Measurements from ENCODE around the gene ZBTB25.
A peak's percentile ranks its signal among the peaks of the same experiment; 100 is the strongest.

ZBTB25 gene

GRCh38 chr14:64475585-64476273 lies 27.9 kb downstream of the ZBTB25 start:
- WGBS (ENCODE audit: insufficient coverage, insufficient read length): no CpG with 5 or more reads among the region's 8 CpGs

GRCh38 chr14:64474698-64475097 lies 28.9 kb downstream of the ZBTB25 start:
- H3K27me3 ChIP-seq (ENCODE audit: control insufficient read depth, insufficient read depth, low read length): no peaks in the 10 kb centered on the region
- no CpG with 5 or more reads among the region's 4 CpGs for WGBS (ENCODE audit: insufficient coverage, insufficient read length)
- no peak overlapping the region for H3K4me3 ChIP-seq (ENCODE audit: low read length)
- no peaks in the 10 kb centered on the region for H3K36me3 ChIP-seq (ENCODE audit: control insufficient read depth, insufficient read depth, low read length)
- DNase-seq (ENCODE audit: low read depth, low spot score): no peak
- H3K27ac ChIP-seq (ENCODE audit: low read length): no peak overlapping the region
- H3K9me3 ChIP-seq (ENCODE audit: control insufficient read depth, insufficient read depth, low read length): no peaks in the 10 kb centered on the region
- H3K4me1 ChIP-seq (ENCODE audit: control insufficient read depth, insufficient read depth, low read length): no peaks in the 10 kb centered on the region

More at GRCh38 chr14:64475585-64476273, 27.9 kb downstream of the ZBTB25 start:
- H3K36me3 ChIP-seq (ENCODE audit: control insufficient read depth, insufficient read depth, low read length): no peaks in the 10 kb centered on the region
- no peaks in the 10 kb centered on the region for H3K4me1 ChIP-seq (ENCODE audit: control insufficient read depth, insufficient read depth, low read length)
- H3K27ac ChIP-seq (ENCODE audit: low read length): no peak overlapping the region
- H3K9me3 ChIP-seq (ENCODE audit: control insufficient read depth, insufficient read depth, low read length): no peaks in the 10 kb centered on the region
- no peak for DNase-seq (ENCODE audit: low read depth, low spot score)
- no peaks in the 10 kb centered on the region for H3K27me3 ChIP-seq (ENCODE audit: control insufficient read depth, insufficient read depth, low read length)
- no peak overlapping the region for H3K4me3 ChIP-seq (ENCODE audit: low read length)

GRCh38 chr14:64474041-64474440 lies 29.6 kb downstream of the ZBTB25 start:
- no CpG with 5 or more reads among the region's 2 CpGs for WGBS (ENCODE audit: insufficient coverage, insufficient read length)
- DNase-seq (ENCODE audit: low read depth, low spot score): no peak
- no peak overlapping the region for H3K4me3 ChIP-seq (ENCODE audit: low read length)
- no peaks in the 10 kb centered on the region for H3K9me3 ChIP-seq (ENCODE audit: control insufficient read depth, insufficient read depth, low read length)
- no peaks in the 10 kb centered on the region for H3K4me1 ChIP-seq (ENCODE audit: control insufficient read depth, insufficient read depth, low read length)
- H3K36me3 ChIP-seq (ENCODE audit: control insufficient read depth, insufficient read depth, low read length): no peaks in the 10 kb centered on the region
- no peaks in the 10 kb centered on the region for H3K27me3 ChIP-seq (ENCODE audit: control insufficient read depth, insufficient read depth, low read length)
- H3K27ac ChIP-seq (ENCODE audit: low read length): no peak overlapping the region

GRCh38 chr14:64468451-64468850 lies 35.2 kb downstream of the ZBTB25 start:
- WGBS (ENCODE audit: insufficient coverage, insufficient read length): no CpG with 5 or more reads among the region's 3 CpGs
- 0 out of 2 replicates have a peak, but pooled peaks cover 1% of the 10 kb centered on the region for H3K4me1 ChIP-seq (ENCODE audit: control insufficient read depth, insufficient read depth, low read length)
- DNase-seq (ENCODE audit: low read depth, low spot score): no peak
- no peak overlapping the region for H3K27ac ChIP-seq (ENCODE audit: low read length)
- H3K27me3 ChIP-seq (ENCODE audit: control insufficient read depth, insufficient read depth, low read length): no peaks in the 10 kb centered on the region
- no peaks in the 10 kb centered on the region for H3K36me3 ChIP-seq (ENCODE audit: control insufficient read depth, insufficient read depth, low read length)
- no peaks in the 10 kb centered on the region for H3K9me3 ChIP-seq (ENCODE audit: control insufficient read depth, insufficient read depth, low read length)
- no peak overlapping the region for H3K4me3 ChIP-seq (ENCODE audit: low read length)

- Histone ChIP-seq H3K36me3 (ENCODE audit: control insufficient read depth, insufficient read depth, low read length) (no peaks in the 10 kb centered on the region; the same call in 1 of the 2 replicates), H3K27ac (ENCODE audit: low read length) (no peak overlapping the region), H3K9me3 (ENCODE audit: control insufficient read depth, insufficient read depth, low read length) (no peaks in the 10 kb centered on the region), H3K27me3 (ENCODE audit: control insufficient read depth, insufficient read depth, low read length) (no peaks in the 10 kb centered on the region), H3K4me3 (ENCODE audit: low read length) (no peak overlapping the region), H3K4me1 (ENCODE audit: control insufficient read depth, insufficient read depth, low read length) (0 out of 2 replicates have a peak, but pooled peaks cover 1% of the 10 kb centered on the region)
- DNase-seq (ENCODE audit: low read depth, low spot score): no peak
These were observed 36.1 kb downstream of the ZBTB25 start for GRCh38 chr14:64467566-64467965.

- Histone ChIP-seq H3K9me3 (ENCODE audit: control insufficient read depth, insufficient read depth, low read length) (no peaks in the 10 kb centered on the region), H3K36me3 (ENCODE audit: control insufficient read depth, insufficient read depth, low read length) (no peaks in the 10 kb centered on the region; the same call in 1 of the 2 replicates), H3K27ac (ENCODE audit: low read length) (no peak overlapping the region), H3K4me3 (ENCODE audit: low read length) (no peak overlapping the region), H3K27me3 (ENCODE audit: control insufficient read depth, insufficient read depth, low read length) (no peaks in the 10 kb centered on the region), H3K4me1 (ENCODE audit: control insufficient read depth, insufficient read depth, low read length) (0 out of 2 replicates have a peak, but pooled peaks cover 1% of the 10 kb centered on the region)
- WGBS (ENCODE audit: insufficient coverage, insufficient read length): no CpG with 5 or more reads among the region's 3 CpGs
- no peak for DNase-seq (ENCODE audit: low read depth, low spot score)
These were observed 36.5 kb downstream of the ZBTB25 start for GRCh38 chr14:64467101-64467500.

- peak; percentile 25 for DNase-seq (ENCODE audit: low read depth, low spot score)
- WGBS (ENCODE audit: insufficient coverage, insufficient read length): no CpG with 5 or more reads among the region's 15 CpGs
- Histone ChIP-seq H3K4me3 (ENCODE audit: low read length) (peak overlapping the region; percentile 50; the same call in 1 of the 2 replicates), H3K27ac (ENCODE audit: low read length) (no peak overlapping the region), H3K27me3 (ENCODE audit: control insufficient read depth, insufficient read depth, low read length) (no peaks in the 10 kb centered on the region), H3K9me3 (ENCODE audit: control insufficient read depth, insufficient read depth, low read length) (no peaks in the 10 kb centered on the region), H3K4me1 (ENCODE audit: control insufficient read depth, insufficient read depth, low read length) (0 out of 2 replicates have a peak, but pooled peaks cover 1% of the 10 kb centered on the region), H3K36me3 (ENCODE audit: control insufficient read depth, insufficient read depth, low read length) (no peaks in the 10 kb centered on the region; the same call in 1 of the 2 replicates)
These were observed 37.6 kb downstream of the ZBTB25 start for GRCh38 chr14:64465831-64466554.

- H3K27ac ChIP-seq (ENCODE audit: low read length): no peak within 1 kb of the TSS
- no peaks in the 10 kb centered on the region for H3K27me3 ChIP-seq (ENCODE audit: control insufficient read depth, insufficient read depth, low read length)
- peak; percentile 27 for DNase-seq (ENCODE audit: low read depth, low spot score)
- H3K36me3 ChIP-seq (ENCODE audit: control insufficient read depth, insufficient read depth, low read length): no peaks in the 10 kb centered on the region; the same call in 1 of the 2 replicates
- 0 out of 2 replicates have a peak, but pooled peaks cover 1% of the 10 kb centered on the region for H3K4me1 ChIP-seq (ENCODE audit: control insufficient read depth, insufficient read depth, low read length)
- no CpG with 5 or more reads among the region's 74 CpGs for WGBS (ENCODE audit: insufficient coverage, insufficient read length)
- H3K4me3 ChIP-seq (ENCODE audit: low read length): peak within 1 kb of the TSS; percentile 50; the same call in 1 of the 2 replicates
- H3K9me3 ChIP-seq (ENCODE audit: control insufficient read depth, insufficient read depth, low read length): no peaks in the 10 kb centered on the region
These were observed 38.3 kb downstream of the ZBTB25 start, which contains the start of gene AKAP5 for GRCh38 chr14:64465191-64465822. Gene AKAP5 (plus strand): TSS chr14:64465499. CDS start chr14:64468395, 2,896 bp downstream.

- H3K4me3 ChIP-seq (ENCODE audit: low read length): peak overlapping the region; percentile 50; the same call in 1 of the 2 replicates
- no peaks in the 10 kb centered on the region; the same call in 1 of the 2 replicates for H3K36me3 ChIP-seq (ENCODE audit: control insufficient read depth, insufficient read depth, low read length)
- H3K4me1 ChIP-seq (ENCODE audit: control insufficient read depth, insufficient read depth, low read length): 0 out of 2 replicates have a peak, but pooled peaks cover 1% of the 10 kb centered on the region
- peak; percentile 18 for DNase-seq (ENCODE audit: low read depth, low spot score)
- H3K27ac ChIP-seq (ENCODE audit: low read length): no peak overlapping the region
- WGBS (ENCODE audit: insufficient coverage, insufficient read length): no CpG with 5 or more reads among the region's 6 CpGs
- H3K9me3 ChIP-seq (ENCODE audit: control insufficient read depth, insufficient read depth, low read length): no peaks in the 10 kb centered on the region
- H3K27me3 ChIP-seq (ENCODE audit: control insufficient read depth, insufficient read depth, low read length): no peaks in the 10 kb centered on the region
These were observed 39.0 kb downstream of the ZBTB25 start for GRCh38 chr14:64464651-64465050.

- Histone ChIP-seq H3K4me3 (ENCODE audit: low read length) (no peak overlapping the region), H3K36me3 (ENCODE audit: control insufficient read depth, insufficient read depth, low read length) (peaks cover 2% of the 10 kb centered on the region; the same call in 1 of the 2 replicates), H3K27me3 (ENCODE audit: control insufficient read depth, insufficient read depth, low read length) (no peaks in the 10 kb centered on the region), H3K4me1 (ENCODE audit: control insufficient read depth, insufficient read depth, low read length) (0 out of 2 replicates have a peak, but pooled peaks cover 1% of the 10 kb centered on the region), H3K27ac (ENCODE audit: low read length) (no peak overlapping the region), H3K9me3 (ENCODE audit: control insufficient read depth, insufficient read depth, low read length) (no peaks in the 10 kb centered on the region)
- no peak for DNase-seq (ENCODE audit: low read depth, low spot score)
- WGBS (ENCODE audit: insufficient coverage, insufficient read length): no CpG with 5 or more reads among the region's 6 CpGs
These were observed 39.8 kb downstream of the ZBTB25 start for GRCh38 chr14:64463873-64464272.

Data from iPS DF 6.9 (cell line).